Omental fat pad (tissue), 4 donors: ENCODE measurements around the gene IRAK1BP1. TPM values are rescaled to one million over a fixed set of nuclear protein-coding genes. Genes with fewer than 3 reads are reported as not detected.

Experiments used
- ATAC-seq: fragments of 150-250 bp; one replicate; pipeline ENCODE4 v1.9.1; 2016; ENCODE audit warnings: mild to moderate bottlenecking, moderate library complexity; ENCODE audit not compliant: low FRiP score
- DNase-seq: peaks from one replicate; pipeline ENCODE4 v3.0.0-alpha.2; 2019; ENCODE audit warnings: low spot score
- total RNA-seq, 4 donors: library from RNA; depleted of rRNA; stranded (reverse); fragments of >200 nt; gene quantifications; one replicate each; pipeline ENCODE4 v1.1.0, GENCODE V29; 2016
- TF ChIP-seq, protein P1 (sequence below), 3 donors: fragments of 450-650 bp; IDR thresholded peaks; one replicate each; pipeline ENCODE4 v1.5.1; 2016 to 2017; ENCODE audit warnings: antibody characterized with exemption in 3 of 3, mild to moderate bottlenecking in 3 of 3, moderate library complexity in 2 of 3

IRAK1BP1 gene
- total RNA-seq, 4 donors from 2014 or later = 2.5 to 4.2 (median 4.0) TPM

- DNase-seq (no peak), ATAC-seq (no peak)
- TF ChIP-seq, protein P1, sequence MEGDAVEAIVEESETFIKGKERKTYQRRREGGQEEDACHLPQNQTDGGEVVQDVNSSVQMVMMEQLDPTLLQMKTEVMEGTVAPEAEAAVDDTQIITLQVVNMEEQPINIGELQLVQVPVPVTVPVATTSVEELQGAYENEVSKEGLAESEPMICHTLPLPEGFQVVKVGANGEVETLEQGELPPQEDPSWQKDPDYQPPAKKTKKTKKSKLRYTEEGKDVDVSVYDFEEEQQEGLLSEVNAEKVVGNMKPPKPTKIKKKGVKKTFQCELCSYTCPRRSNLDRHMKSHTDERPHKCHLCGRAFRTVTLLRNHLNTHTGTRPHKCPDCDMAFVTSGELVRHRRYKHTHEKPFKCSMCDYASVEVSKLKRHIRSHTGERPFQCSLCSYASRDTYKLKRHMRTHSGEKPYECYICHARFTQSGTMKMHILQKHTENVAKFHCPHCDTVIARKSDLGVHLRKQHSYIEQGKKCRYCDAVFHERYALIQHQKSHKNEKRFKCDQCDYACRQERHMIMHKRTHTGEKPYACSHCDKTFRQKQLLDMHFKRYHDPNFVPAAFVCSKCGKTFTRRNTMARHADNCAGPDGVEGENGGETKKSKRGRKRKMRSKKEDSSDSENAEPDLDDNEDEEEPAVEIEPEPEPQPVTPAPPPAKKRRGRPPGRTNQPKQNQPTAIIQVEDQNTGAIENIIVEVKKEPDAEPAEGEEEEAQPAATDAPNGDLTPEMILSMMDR (IDR thresholded peaks at IDR 0.05) = no peak
Measured at GRCh38 chr6:78835817-78836216, 31.5 kb upstream of the IRAK1BP1 start.

DNA sequence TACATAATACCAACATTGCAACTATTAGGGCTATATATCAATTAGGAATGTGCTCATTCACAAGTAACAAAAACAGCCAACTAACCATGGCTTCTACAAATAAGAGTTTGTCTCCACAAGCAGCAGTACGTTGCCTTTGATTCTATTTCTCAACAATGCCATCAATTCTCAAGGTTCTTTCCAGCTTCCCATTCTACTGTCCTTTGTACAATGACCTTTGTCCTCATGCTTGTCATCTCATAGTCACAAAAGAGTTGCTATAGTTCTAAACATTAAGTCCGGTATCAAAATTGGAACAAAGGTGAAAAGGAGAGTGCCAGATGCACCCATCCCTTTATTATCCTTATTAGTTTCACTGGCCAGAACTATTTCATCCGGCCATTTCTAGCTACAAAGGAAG is 30.8 kb upstream of the IRAK1BP1 start:
- DNase-seq (no peak), ATAC-seq (no peak)
- TF ChIP-seq, protein P1 (IDR thresholded peaks at IDR 0.05) = no peak

DNA sequence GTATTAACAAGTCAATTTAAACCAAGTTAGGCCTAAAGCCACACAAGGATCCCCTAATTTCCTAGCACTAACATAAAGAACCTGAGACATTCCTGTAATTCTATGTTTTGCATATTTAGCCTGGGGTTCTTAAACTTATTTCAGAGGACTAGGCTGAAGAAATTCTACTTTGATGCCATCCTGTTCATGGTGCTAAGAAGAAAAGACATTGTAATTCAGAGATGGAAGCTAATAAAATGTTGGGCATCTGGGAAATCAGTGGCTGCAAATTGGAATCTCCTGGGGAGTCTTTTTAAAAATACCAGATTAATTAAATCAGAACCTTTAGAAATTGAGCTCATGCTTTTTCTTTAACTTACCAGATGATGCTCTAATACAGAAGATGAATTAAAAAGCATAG is 26.2 kb upstream of the IRAK1BP1 start:
- TF ChIP-seq, protein P1 (IDR thresholded peaks at IDR 0.05) = no peak
- no peak for ATAC-seq
- DNase-seq = no peak

DNA sequence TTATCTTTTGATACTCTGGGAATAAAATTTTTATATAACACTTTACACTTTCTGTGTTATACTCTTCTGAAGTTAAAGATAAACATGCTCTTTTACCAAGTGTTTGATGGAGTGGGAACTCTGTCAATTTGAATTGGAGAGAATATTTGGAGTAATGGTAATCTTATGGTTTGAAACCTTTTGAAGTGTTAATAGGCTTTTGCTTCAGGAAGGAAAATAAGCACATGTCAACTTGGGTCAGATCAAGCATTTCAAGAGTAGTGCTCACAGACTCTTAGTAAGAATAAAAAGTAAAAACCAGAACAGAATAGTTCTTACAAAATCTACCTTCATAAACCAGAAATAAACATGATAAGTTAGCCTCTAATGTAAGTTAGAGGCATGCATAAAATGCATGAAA is 24.4 kb upstream of the IRAK1BP1 start:
- no peak for DNase-seq
- TF ChIP-seq, protein P1 (IDR thresholded peaks at IDR 0.05) = no peak
- ATAC-seq = no peak

DNA sequence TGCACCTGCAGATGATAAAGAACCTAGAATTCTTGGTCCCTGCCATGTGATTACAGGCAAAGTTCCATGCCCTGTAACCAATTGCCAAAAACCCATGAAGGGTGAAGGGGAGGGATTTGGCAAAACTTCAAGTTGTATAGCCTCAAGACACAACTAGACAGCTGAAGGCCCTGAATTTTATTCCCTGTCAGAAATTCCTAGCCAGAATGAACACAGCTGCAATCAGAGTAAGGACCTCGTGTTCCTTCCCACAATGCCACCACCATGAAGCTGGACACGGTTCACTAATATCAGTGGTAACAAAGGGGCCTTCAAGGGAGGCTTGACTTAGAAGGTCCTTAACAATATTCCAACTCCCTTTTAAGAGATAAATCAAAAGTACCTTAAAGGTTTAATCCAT is 22.5 kb upstream of the IRAK1BP1 start:
- no peak for DNase-seq
- TF ChIP-seq, protein P1 (IDR thresholded peaks at IDR 0.05) = no peak

GRCh38 chr6:78845567-78845966 is 21.8 kb upstream of the IRAK1BP1 start:
- TF ChIP-seq, protein P1 (IDR thresholded peaks at IDR 0.05) = no peak
- DNase-seq (no peak), ATAC-seq (no peak)

More for the DNA sequence above, 22.5 kb upstream of the IRAK1BP1 start:
- no peak for ATAC-seq

DNA sequence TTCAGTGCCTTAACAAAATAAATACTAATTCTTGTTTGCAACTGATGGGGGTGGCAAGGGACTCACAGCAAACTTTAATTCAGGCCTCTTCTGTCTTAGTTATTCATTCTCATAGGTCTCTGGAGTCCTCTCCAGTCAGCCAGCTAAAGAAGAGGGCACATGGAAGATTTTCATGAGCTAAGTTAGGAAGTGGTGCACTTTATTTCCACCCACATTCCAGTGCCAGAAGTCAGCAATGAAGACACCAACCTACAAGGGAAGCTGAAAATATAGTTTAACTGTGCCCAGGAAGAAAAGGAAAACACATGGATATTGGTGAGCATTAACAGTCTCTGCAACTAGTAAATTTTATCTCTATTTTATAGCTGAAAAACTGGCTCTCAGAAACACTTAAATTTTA is 16.7 kb upstream of the IRAK1BP1 start:
- TF ChIP-seq, protein P1 (IDR thresholded peaks at IDR 0.05) = no peak
- ATAC-seq (no peak), DNase-seq (no peak)
